HEK293 (cell line): Measurements from ENCODE around the gene KCTD17.

ENCODE experiments used
- BCL11A ChIP-seq: fragments of 450-650 bp; formaldehyde crosslinking; IDR thresholded peaks from 2 replicates; pipeline ENCODE4 v1.5.1; 2016; ENCODE audit warnings: low read depth, missing biosample characterization, missing genetic modification characterization
- FEZF1 ChIP-seq: fragments of 450-650 bp; formaldehyde crosslinking; IDR thresholded peaks from 2 replicates; pipeline ENCODE4 v1.5.1; 2016; ENCODE audit warnings: missing biosample characterization, missing genetic modification characterization
- GLI2 ChIP-seq: fragments of 450-650 bp; formaldehyde crosslinking; IDR thresholded peaks from 2 replicates; pipeline ENCODE4; 2017; ENCODE audit warnings: missing biosample characterization, missing genetic modification characterization, low read depth, borderline replicate concordance
- GLIS1 ChIP-seq: fragments of 450-650 bp; formaldehyde crosslinking; IDR thresholded peaks from 2 replicates; pipeline ENCODE4 v1.5.1; 2016; ENCODE audit warnings: missing biosample characterization, missing genetic modification characterization
- KLF16 ChIP-seq: fragments of 450-650 bp; formaldehyde crosslinking; IDR thresholded peaks from 2 replicates; pipeline ENCODE4 v1.5.1; 2017; ENCODE audit warnings: missing biosample characterization, missing genetic modification characterization
- KLF9 ChIP-seq: fragments of 450-650 bp; formaldehyde crosslinking; IDR thresholded peaks from 2 replicates; pipeline ENCODE4 v1.5.1; 2016; ENCODE audit warnings: missing biosample characterization, missing genetic modification characterization, low read depth
- SCRT2 ChIP-seq: fragments of 450-650 bp; formaldehyde crosslinking; IDR thresholded peaks from 2 replicates; pipeline ENCODE4 v1.5.1; 2016; ENCODE audit warnings: missing biosample characterization, missing genetic modification characterization
- SP2 ChIP-seq: fragments of 450-650 bp; formaldehyde crosslinking; IDR thresholded peaks from 2 replicates; pipeline ENCODE4 v1.5.1; 2016; ENCODE audit warnings: missing biosample characterization, missing genetic modification characterization
- YY1 ChIP-seq: fragments of 450-650 bp; formaldehyde crosslinking; IDR thresholded peaks from 2 replicates; pipeline ENCODE4 v1.5.1; 2018; ENCODE audit warnings: missing biosample characterization, missing genetic modification characterization
- ZBTB7A ChIP-seq: fragments of 450-650 bp; formaldehyde crosslinking; IDR thresholded peaks from 2 replicates; pipeline ENCODE4 v1.5.1; 2016; ENCODE audit warnings: low read depth, missing biosample characterization, missing genetic modification characterization
- ZNF114 ChIP-seq: fragments of 450-650 bp; formaldehyde crosslinking; IDR thresholded peaks from 2 replicates; pipeline ENCODE4 v1.5.0; 2017; ENCODE audit warnings: missing biosample characterization, missing genetic modification characterization
- ZNF121 ChIP-seq: fragments of 450-650 bp; formaldehyde crosslinking; IDR thresholded peaks from 2 replicates; pipeline ENCODE4 v1.5.1; 2016; ENCODE audit warnings: missing biosample characterization, missing genetic modification characterization
- ZNF138 ChIP-seq: fragments of 450-650 bp; formaldehyde crosslinking; IDR thresholded peaks from 2 replicates; pipeline ENCODE4 v1.5.1; 2016; ENCODE audit warnings: missing biosample characterization, missing genetic modification characterization, borderline replicate concordance
- ZNF174 ChIP-seq: fragments of 450-650 bp; formaldehyde crosslinking; IDR thresholded peaks from 2 replicates; pipeline ENCODE4 v1.5.0; 2017; ENCODE audit warnings: missing biosample characterization, mild to moderate bottlenecking, missing genetic modification characterization
- ZNF184 ChIP-seq: fragments of 450-650 bp; IDR thresholded peaks from 2 replicates; pipeline ENCODE4 v1.5.1; 2018; ENCODE audit warnings: missing biosample characterization, mild to moderate bottlenecking, missing genetic modification characterization
- ZNF214 ChIP-seq: fragments of 450-650 bp; formaldehyde crosslinking; IDR thresholded peaks from 2 replicates; pipeline ENCODE4 v1.5.1; 2017; ENCODE audit warnings: missing biosample characterization, mild to moderate bottlenecking, missing genetic modification characterization, borderline replicate concordance
- ZNF223 ChIP-seq: fragments of 450-650 bp; formaldehyde crosslinking; IDR thresholded peaks from 2 replicates; pipeline ENCODE4 v1.5.1; 2016; ENCODE audit warnings: missing biosample characterization, missing genetic modification characterization
- ZNF37A ChIP-seq: fragments of 450-650 bp; IDR thresholded peaks from 2 replicates; pipeline ENCODE4 v1.5.1; 2018; ENCODE audit warnings: missing biosample characterization, missing genetic modification characterization
- ZNF530 ChIP-seq: fragments of 450-650 bp; formaldehyde crosslinking; IDR thresholded peaks from 2 replicates; pipeline ENCODE4 v1.5.1; 2016; ENCODE audit warnings: low read depth, missing biosample characterization, missing genetic modification characterization
- ZNF548 ChIP-seq: fragments of 450-650 bp; formaldehyde crosslinking; IDR thresholded peaks from 2 replicates; pipeline ENCODE4 v1.5.1; 2016; ENCODE audit warnings: missing biosample characterization, missing genetic modification characterization
- ZNF558 ChIP-seq: fragments of 450-650 bp; formaldehyde crosslinking; IDR thresholded peaks from 2 replicates; pipeline ENCODE4 v1.5.1; 2016; ENCODE audit warnings: missing biosample characterization, missing genetic modification characterization
- ZNF626 ChIP-seq: fragments of 450-650 bp; sonication (Bioruptor Pico); formaldehyde crosslinking; IDR thresholded peaks from 2 replicates; pipeline ENCODE4 v1.5.1; 2018; ENCODE audit warnings: missing biosample characterization, missing genetic modification characterization, inconsistent platforms
- ZNF677 ChIP-seq: fragments of 450-650 bp; IDR thresholded peaks from 2 replicates; pipeline ENCODE4 v1.5.0; 2018; ENCODE audit warnings: missing biosample characterization, mild to moderate bottlenecking, missing genetic modification characterization, moderate library complexity
- ZNF843 ChIP-seq: fragments of 450-650 bp; formaldehyde crosslinking; IDR thresholded peaks from 2 replicates; pipeline ENCODE4 v1.5.1; 2016; ENCODE audit warnings: missing biosample characterization, missing genetic modification characterization
- ZSCAN16 ChIP-seq: fragments of 450-650 bp; formaldehyde crosslinking; IDR thresholded peaks from 2 replicates; pipeline ENCODE4 v1.5.1; 2016; ENCODE audit warnings: missing biosample characterization, missing genetic modification characterization
- TF ChIP-seq, protein P1 (sequence below): fragments of 450-650 bp; formaldehyde crosslinking; IDR thresholded peaks from 2 replicates; pipeline ENCODE4 v1.5.1; 2016; ENCODE audit warnings: missing biosample characterization, missing genetic modification characterization
- TF ChIP-seq, protein P2 (sequence below): fragments of 450-650 bp; IDR thresholded peaks from 2 replicates; pipeline ENCODE4 v1.5.1; 2018; ENCODE audit warnings: missing biosample characterization, missing genetic modification characterization
- TF ChIP-seq, protein P3 (sequence below): IDR thresholded peaks from 2 replicates; pipeline ENCODE4 v1.6.1; 2011; ENCODE audit warnings: mild to moderate bottlenecking, low read depth, low read length, borderline replicate concordance
- TF ChIP-seq, protein P4 (sequence below): fragments of 450-650 bp; formaldehyde crosslinking; IDR thresholded peaks from 2 replicates; pipeline ENCODE4 v1.5.1; 2016; ENCODE audit warnings: missing biosample characterization, missing genetic modification characterization
- TF ChIP-seq, protein P5 (sequence below): fragments of 450-650 bp; formaldehyde crosslinking; IDR thresholded peaks from 2 replicates; pipeline ENCODE4; 2016; ENCODE audit warnings: missing biosample characterization, missing genetic modification characterization
- TF ChIP-seq, protein P6 (sequence below): fragments of 450-650 bp; formaldehyde crosslinking; optimal IDR thresholded peaks from 2 replicates; pipeline ENCODE3; 2016; ENCODE audit warnings: missing biosample characterization, mild to moderate bottlenecking, missing genetic modification characterization
- TF ChIP-seq, protein P7 (sequence below): fragments of 450-650 bp; formaldehyde crosslinking; IDR thresholded peaks from 2 replicates; pipeline ENCODE4 v1.5.1; 2016; ENCODE audit warnings: missing biosample characterization, missing genetic modification characterization

KCTD17 gene

DNA sequence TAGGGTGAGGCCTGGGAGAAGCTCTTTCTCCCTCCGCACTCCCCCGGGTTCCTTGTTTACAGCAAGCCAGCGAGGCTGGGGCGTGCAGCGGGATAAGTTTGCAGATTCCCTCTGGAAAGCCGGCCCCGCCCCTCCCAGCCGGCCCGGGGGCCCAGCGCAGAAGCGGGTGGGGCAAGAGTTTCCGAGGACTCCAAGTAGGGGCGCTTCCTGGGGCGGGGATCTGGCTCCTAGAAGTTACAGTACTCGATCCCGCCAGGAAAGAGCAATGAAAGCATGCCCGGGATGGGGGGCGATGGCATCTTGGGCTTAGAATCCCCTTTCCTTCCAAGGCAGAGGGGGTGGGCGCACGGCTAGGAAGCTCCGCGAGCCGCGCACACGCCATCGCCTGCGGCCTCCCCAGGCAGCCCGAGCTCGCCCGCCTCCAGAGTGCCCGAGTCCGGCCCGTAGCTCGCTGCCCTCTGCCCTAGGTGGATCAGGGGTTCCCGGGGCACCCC is 32.7 kb upstream of the KCTD17 start (continued):
- TF ChIP-seq SCRT2 (tag by site-specific recombination) (no peak), ZNF677 (tag by site-specific recombination) (no peak), ZSCAN16 (no peak), ZNF214 (tag by site-specific recombination) (no peak), ZNF530 (no peak), KLF16 (tag by site-specific recombination) (0 out of 2 replicates have a peak, but pooled peaks have one; percentile 52), SP2 (peak; percentile 53), ZNF626 (tag by site-specific recombination) (no peak), ZNF138 (tag by site-specific recombination) (no peak), BCL11A (tag by site-specific recombination) (no peak), ZNF223 (no peak), ZNF121 (tag by site-specific recombination) (no peak), ZNF37A (no peak), GLIS1 (tag by site-specific recombination) (peak; percentile 40; the same call in 1 of the 2 replicates), ZNF184 (tag by site-specific recombination) (0 out of 2 replicates have a peak, but pooled peaks have one; percentile 25), ZNF558 (tag by site-specific recombination) (no peak), ZNF548 (tag by site-specific recombination) (no peak), ZNF114 (tag by site-specific recombination) (no peak), ZNF174 (no peak), GLI2 (tag by site-specific recombination) (no peak), KLF9 (tag by site-specific recombination) (peak; percentile 75), ZBTB7A (tag by site-specific recombination) (no peak), YY1 (tag by site-specific recombination) (no peak), FEZF1 (tag by site-specific recombination) (no peak), ZNF843 (no peak)
- TF ChIP-seq, protein P1, sequence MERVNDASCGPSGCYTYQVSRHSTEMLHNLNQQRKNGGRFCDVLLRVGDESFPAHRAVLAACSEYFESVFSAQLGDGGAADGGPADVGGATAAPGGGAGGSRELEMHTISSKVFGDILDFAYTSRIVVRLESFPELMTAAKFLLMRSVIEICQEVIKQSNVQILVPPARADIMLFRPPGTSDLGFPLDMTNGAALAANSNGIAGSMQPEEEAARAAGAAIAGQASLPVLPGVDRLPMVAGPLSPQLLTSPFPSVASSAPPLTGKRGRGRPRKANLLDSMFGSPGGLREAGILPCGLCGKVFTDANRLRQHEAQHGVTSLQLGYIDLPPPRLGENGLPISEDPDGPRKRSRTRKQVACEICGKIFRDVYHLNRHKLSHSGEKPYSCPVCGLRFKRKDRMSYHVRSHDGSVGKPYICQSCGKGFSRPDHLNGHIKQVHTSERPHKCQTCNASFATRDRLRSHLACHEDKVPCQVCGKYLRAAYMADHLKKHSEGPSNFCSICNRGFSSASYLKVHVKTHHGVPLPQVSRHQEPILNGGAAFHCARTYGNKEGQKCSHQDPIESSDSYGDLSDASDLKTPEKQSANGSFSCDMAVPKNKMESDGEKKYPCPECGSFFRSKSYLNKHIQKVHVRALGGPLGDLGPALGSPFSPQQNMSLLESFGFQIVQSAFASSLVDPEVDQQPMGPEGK (tag by site-specific recombination), result peak; percentile 73
- TF ChIP-seq, protein P2, sequence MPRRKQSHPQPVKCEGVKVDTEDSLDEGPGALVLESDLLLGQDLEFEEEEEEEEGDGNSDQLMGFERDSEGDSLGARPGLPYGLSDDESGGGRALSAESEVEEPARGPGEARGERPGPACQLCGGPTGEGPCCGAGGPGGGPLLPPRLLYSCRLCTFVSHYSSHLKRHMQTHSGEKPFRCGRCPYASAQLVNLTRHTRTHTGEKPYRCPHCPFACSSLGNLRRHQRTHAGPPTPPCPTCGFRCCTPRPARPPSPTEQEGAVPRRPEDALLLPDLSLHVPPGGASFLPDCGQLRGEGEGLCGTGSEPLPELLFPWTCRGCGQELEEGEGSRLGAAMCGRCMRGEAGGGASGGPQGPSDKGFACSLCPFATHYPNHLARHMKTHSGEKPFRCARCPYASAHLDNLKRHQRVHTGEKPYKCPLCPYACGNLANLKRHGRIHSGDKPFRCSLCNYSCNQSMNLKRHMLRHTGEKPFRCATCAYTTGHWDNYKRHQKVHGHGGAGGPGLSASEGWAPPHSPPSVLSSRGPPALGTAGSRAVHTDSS (tag by site-specific recombination), result 0 out of 2 replicates have a peak, but pooled peaks have one; percentile 19
- TF ChIP-seq, protein P3, sequence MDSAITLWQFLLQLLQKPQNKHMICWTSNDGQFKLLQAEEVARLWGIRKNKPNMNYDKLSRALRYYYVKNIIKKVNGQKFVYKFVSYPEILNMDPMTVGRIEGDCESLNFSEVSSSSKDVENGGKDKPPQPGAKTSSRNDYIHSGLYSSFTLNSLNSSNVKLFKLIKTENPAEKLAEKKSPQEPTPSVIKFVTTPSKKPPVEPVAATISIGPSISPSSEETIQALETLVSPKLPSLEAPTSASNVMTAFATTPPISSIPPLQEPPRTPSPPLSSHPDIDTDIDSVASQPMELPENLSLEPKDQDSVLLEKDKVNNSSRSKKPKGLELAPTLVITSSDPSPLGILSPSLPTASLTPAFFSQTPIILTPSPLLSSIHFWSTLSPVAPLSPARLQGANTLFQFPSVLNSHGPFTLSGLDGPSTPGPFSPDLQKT, result no peak
- TF ChIP-seq, protein P4, sequence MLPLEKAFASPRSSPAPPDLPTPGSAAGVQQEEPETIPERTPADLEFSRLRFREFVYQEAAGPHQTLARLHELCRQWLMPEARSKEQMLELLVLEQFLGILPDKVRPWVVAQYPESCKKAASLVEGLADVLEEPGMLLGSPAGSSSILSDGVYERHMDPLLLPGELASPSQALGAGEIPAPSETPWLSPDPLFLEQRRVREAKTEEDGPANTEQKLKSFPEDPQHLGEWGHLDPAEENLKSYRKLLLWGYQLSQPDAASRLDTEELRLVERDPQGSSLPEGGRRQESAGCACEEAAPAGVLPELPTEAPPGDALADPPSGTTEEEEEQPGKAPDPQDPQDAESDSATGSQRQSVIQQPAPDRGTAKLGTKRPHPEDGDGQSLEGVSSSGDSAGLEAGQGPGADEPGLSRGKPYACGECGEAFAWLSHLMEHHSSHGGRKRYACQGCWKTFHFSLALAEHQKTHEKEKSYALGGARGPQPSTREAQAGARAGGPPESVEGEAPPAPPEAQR (tag by site-specific recombination), result no peak; the same call in 1 of the 2 replicates
- TF ChIP-seq, protein P5, sequence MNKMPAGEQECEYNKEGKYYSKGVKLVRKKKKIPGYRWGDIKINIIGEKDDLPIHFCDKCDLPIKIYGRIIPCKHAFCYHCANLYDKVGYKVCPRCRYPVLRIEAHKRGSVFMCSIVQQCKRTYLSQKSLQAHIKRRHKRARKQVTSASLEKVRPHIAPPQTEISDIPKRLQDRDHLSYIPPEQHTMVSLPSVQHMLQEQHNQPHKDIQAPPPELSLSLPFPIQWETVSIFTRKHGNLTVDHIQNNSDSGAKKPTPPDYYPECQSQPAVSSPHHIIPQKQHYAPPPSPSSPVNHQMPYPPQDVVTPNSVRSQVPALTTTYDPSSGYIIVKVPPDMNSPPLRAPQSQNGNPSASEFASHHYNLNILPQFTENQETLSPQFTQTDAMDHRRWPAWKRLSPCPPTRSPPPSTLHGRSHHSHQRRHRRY, result no peak
- TF ChIP-seq, protein P6, sequence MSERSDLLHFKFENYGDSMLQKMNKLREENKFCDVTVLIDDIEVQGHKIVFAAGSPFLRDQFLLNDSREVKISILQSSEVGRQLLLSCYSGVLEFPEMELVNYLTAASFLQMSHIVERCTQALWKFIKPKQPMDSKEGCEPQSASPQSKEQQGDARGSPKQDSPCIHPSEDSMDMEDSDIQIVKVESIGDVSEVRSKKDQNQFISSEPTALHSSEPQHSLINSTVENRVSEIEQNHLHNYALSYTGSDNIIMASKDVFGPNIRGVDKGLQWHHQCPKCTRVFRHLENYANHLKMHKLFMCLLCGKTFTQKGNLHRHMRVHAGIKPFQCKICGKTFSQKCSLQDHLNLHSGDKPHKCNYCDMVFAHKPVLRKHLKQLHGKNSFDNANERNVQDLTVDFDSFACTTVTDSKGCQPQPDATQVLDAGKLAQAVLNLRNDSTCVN (tag by site-specific recombination), result peak; percentile 27
- TF ChIP-seq, protein P7, sequence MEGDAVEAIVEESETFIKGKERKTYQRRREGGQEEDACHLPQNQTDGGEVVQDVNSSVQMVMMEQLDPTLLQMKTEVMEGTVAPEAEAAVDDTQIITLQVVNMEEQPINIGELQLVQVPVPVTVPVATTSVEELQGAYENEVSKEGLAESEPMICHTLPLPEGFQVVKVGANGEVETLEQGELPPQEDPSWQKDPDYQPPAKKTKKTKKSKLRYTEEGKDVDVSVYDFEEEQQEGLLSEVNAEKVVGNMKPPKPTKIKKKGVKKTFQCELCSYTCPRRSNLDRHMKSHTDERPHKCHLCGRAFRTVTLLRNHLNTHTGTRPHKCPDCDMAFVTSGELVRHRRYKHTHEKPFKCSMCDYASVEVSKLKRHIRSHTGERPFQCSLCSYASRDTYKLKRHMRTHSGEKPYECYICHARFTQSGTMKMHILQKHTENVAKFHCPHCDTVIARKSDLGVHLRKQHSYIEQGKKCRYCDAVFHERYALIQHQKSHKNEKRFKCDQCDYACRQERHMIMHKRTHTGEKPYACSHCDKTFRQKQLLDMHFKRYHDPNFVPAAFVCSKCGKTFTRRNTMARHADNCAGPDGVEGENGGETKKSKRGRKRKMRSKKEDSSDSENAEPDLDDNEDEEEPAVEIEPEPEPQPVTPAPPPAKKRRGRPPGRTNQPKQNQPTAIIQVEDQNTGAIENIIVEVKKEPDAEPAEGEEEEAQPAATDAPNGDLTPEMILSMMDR, result no peak
